ENCODE results near the gene GAS2L2.

Gene GAS2L2

DNA sequence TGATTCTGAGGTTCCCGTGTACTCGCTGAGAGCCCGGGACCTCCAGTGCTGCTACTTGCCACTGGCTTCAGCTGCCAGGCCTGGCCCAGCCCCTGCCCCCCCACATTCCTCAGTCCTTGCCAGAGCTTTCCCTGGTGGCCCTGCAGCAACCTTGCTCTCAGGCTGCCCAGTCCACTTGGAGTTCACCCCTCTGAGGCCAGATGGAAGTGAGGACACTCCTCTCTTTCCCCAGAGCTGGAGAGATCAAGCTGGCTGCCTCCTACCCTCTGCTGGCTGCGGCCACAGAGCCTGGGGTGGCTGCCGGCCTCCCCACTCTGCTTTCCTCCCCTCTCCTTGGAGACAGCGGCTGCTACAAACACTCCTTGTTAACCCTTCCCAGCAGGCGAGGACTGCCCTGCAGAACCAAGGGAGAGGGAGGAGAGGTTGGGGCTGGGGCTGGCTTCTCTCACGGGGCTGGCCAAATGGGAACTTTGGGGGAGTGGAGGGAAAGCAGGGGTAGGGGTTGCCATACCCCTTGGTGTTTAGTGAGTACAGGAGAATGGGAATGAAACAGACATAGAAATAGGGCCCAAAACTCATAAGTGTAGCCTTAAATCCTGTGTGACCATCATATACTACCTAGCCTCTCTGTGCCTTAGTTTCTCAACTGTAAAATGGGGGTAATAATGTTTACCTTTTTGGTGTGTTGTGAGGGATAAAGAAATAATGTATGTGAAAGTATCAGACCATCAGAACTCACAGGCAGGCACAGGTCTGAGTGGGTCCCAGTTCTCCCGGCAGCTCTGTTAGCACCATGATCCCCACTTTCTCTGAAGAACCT lies at the start of gene GAS2L2:
Gene GAS2L2 (minus strand): TSS at position 295 of the 820 bp plus-strand sequence. CDS start 389 bp downstream, outside the sequence.
- in situ Hi-C loops (cut with MboI; ENCODE audit: low sequenced_read_pairs), result no loop called here

DNA sequence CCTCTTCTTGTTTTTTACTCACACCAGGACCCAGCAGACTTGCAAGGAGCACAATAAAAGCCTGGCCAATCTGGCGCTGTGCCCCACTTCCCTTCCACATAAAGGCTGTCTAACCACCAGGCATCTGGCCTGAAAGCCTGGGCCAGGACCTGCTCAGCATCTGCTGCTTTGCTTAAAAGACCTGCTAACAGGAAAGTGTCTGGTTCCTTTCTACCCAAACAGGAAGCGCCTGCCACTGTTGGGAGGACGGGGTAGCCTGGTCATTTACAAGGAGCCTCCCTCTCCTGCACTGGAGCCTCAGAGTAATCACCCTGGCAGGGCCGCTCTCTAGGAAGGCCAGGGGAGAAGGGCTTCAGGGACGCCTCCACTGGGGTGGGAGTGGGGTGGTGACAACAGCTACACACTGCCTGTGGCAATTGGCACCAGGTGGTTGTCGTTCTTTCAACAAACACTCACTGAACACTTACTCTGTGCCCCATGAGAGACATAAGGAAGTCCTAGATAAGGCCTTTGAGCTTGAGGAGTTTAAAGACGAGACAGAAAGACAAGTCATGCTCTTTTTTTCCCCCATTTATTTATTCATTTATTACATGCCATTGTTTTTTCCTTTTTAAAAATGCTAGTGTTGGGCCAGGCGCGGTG lies 48.7 kb upstream of the GAS2L2 start:
- in situ Hi-C loops (cut with MboI; ENCODE audit: low sequenced_read_pairs), result no loop called here

DNA sequence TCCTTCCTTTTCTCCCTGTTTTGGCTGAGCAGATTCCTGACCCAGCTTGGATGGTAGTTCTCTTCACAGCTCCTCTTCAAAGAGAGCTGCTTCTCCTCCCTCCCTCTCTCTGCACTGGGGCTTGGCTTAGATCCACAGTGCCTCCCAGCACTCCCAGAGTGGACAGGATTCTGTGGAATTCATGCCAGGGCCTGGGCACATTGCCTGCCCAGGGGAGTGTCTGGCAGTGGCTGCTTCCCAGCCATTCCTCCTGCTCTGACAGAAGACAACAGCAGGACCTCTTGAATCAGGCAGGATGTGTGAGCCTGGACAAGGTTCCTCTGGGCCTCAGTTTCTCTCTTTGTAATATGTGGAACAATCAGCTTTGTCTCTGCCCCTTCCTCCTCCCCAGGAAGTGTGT lies 46.9 kb upstream of the GAS2L2 start:
- in situ Hi-C loops (cut with MboI; ENCODE audit: low sequenced_read_pairs), result no loop called here

DNA sequence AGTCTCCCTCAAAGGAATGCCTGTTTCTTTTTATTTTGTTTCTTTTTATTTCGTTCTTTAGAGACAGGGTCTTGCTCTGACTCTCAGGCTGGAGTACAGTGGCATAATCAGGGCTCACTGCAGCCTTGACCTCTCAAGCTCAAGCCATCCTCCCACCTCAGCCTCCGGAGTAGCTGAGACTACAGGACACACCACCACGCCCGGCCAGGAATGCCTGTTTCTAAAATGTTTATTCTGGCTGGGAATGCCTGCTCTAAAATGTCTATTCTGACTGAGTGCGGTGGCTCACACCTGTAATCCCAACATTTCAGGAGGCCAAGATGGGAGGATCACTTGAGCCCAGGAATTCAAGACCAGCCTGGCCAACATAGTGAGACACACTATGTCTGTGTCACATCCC lies 44.9 kb upstream of the GAS2L2 start:
- in situ Hi-C loops (cut with MboI; ENCODE audit: low sequenced_read_pairs), result no loop called here

DNA sequence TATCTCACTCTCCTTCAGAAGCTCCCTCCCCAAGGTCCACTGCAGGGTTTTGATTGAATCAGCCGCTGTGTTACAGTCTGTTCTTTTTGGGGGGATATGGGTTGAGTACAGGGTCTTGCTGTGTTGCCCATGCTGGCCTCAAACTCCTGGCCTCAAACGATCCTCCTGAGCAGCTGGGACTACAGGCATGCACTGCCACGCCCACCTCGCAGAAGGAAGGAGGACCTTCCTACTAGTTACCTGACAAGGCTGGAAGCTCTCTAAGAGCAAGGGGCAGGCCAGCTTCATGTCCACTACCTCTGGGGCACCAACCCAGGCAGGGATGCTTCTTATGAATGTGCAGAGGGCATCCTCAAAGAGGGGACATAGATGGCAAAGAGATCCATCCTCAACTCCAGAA lies 44.3 kb upstream of the GAS2L2 start:
- in situ Hi-C loops (cut with MboI; ENCODE audit: low sequenced_read_pairs), result no loop called here

DNA sequence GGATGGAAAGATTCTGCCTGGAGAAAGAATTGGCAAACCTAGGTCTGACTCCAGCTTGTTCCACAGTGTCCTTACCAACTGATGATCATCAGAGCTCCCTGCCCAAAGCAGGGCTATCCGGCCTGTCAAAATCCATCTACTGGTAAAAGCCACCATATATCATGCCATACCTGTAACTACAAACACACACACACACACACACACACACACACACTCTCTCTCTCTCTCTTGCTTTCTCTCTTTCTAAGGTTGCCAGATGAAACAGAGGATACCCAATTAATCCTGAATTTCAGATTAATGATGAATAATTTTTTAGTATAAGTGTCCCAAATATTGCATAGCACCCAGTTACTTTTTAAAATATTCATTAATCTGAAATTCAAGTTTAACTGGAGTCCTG lies 43.9 kb upstream of the GAS2L2 start:
- in situ Hi-C loops (cut with MboI; ENCODE audit: low sequenced_read_pairs), result no loop called here

DNA sequence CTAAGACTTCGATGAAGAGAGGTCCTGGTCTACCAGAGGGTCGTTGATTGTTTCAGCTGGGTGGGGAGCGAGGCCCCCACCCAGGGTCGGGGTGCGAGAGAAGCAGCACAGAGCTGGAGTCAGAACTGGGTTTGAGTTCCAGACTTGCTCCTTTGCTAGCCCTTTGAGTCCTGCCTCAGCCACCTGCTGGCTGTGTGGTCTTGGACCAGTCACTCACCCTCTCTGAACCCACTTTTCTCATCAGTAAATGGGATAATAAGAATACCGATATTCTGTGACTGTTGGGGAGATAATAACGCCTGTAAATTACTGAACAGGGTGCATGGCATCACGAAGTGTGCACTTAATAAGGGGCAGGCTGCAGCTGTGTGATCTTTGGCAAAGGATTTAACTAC lies 42.8 kb upstream of the GAS2L2 start:
- in situ Hi-C loops (cut with MboI; ENCODE audit: low sequenced_read_pairs), result no loop called here

DNA sequence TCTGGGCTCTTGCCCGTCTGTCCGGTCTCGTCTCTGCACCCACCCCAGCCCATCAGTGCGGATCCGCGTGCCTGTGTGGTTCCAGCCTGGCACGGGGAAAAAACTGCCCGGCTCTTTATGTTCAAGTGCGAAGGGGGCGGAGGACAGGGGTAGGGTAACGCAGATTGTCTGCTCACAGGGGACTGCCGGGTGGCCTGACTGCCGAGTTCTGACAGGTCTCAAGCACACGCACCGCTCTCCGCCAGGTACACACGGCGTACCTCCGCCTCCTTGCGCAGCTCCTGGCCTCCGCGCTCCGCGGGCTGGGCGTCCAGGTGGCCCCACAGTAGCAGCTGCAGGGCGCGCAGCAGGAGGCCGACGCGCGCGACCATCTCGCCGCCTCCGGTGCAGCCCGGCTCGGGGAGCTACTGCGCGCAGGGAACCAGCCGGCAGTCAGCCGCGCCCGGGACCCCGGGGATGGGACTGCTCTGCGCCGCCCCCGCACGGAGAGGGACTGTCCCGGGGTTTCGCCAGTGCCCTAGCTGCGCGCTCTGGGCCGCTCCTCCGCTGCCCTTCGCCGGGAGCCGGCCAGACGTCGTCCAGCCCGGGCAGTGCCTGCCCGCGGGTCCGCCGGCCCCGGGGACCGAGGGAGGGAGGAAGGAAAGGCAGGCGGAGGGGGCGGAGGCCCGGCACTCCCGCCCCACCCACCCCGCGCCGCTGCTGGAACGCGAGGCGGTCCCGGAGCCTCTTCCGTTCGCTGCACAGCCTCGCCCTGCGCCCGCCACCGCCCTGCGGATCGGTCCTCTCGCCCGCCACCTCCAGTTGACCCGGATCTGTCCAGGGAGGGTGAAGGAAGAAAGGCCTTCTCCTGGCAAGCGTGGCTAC lies 42.2 kb upstream of the GAS2L2 start, which contains the start of gene MMP28:
Gene MMP28 (minus strand): TSS at position 635 of the 864 bp plus-strand sequence. CDS start 264 bp downstream, at position 371.
- in situ Hi-C loops (cut with MboI; ENCODE audit: low sequenced_read_pairs), result no loop called here

DNA sequence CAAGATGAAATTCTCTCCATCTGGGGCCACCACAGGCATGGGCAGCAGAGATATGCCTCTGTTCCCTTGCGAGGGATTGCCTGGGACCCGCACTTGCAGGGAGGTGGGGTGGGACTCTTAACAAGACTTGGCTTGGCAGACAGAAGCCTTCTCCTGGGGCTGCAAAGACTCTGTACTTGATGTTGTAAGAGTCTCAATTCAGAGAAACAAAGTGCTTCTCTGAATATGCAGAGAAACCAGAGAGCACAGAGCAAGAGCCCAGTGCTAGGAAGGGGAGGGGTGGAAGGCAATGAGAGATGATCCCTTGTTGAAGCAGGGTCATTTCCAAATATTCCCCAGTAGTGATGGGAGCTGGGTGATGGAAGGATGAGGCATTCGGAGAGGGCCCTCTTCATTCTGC lies 40.2 kb upstream of the GAS2L2 start:
- in situ Hi-C loops (cut with MboI; ENCODE audit: low sequenced_read_pairs), result no loop called here

DNA sequence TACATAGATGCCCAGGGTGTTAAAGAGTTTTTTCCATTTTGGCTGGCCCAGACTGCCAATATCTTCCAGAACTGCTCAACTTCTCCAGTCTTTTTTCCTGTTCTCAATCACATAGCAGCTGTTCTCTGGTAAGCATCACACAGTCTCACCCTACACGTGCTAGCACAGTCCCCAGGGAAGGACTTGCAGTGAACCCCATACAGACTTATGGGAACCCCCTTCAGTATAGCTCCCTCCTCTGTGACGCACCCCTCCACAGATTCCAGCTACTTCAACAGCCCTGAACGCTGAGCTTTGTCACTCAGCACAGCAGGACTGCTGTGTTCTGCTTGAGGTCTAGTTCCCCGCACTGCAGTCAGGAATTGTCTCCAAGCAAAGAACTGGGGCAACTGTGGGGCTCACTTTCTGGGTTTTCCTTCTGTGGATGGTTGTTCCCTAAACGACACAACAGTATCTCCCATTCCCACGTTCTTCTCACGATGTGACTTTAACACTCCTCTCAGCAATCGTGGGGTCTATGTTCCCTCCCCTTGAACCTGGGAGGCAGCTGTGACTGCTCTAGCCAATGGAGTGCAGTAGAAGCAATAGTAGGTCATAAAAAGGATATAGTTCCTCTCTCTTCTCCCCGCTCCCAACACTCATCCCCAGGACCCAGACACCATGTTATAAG lies 38.8 kb upstream of the GAS2L2 start:
- in situ Hi-C loops (cut with MboI; ENCODE audit: low sequenced_read_pairs), result no loop called here

DNA sequence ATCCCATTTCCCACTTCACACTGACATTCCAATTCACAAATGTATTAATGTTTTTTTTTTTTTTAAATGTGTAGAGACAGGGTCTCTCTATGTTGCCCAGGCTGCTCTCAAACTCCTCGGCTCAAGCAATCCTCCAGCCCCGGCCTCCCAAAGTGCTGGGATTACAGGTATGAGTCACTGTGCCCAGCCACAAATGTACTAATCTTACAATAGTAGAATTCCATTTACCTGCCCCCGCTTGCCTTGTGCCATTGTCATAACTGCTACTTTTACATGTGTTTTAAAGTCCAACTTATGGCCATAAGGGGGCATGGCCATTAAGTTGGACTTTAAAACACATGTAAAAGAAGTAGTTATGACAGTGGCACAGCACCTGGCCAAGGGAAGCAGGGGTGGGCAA lies 37.8 kb upstream of the GAS2L2 start:
- in situ Hi-C loops (cut with MboI; ENCODE audit: low sequenced_read_pairs), result no loop called here

DNA sequence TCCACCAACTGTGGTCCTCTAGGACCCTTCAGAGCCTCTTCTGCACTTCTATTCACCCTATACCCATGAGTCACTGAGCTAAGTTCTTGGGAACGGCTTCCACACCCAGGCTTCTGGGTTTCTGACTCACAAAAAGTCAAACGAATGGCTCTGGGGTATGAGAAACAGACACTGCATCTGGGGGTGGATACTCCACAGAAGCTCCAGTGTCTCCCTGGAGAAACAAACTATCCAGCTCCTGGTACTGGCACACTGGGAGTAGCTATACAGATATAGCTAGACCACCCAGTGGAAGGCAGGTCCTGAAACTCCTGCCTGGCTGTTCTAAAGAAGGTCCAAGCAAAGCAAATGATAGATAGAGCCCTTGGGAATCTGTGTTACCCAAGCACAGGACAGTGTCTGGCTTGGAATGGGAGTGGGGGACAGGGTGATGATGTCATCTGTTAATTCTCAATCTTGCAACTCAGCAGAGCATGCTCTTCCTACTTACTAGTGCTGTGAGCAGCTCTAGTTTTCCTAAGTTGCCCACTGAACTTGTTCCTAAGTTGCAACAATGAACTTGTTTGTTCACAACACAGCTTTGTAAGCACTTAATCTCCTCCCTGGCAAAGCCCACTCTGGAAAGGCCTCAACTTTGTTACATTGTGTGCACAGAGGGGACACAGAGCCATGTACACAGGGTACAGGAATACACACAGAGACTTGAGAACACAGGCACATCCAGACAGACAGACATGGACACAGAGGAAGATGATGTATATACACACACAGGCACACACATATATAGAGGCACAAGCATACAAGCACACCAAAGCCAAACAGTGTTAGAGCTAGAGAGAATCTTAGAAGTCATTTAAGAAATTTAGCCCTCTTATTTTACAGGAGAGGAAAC lies 35.7 kb upstream of the GAS2L2 start:
- in situ Hi-C loops (cut with MboI; ENCODE audit: low sequenced_read_pairs), result no loop called here

DNA sequence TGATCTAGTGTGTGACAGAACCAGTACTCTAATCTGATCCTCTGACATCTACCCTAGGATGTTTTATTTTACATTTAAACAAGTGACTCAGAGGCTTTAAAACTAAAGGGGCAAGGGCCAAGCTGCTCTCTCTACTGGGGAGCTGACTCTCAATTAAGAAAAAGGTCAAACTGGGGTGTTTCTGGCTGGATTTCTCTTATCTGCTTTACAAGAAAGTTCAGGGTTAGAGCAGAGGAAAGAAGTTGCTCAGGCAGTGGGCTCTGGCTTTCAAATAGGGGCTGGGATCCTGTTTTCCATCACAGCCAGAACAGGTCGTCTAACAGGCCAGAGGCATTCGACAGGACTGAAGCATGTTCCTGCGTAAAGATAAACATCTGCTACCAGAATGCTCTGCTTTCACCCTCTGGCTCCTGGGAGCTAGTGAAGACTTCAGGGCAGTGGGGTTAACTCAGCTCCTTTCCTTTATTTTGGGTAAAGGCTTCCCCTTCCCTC lies 33.9 kb upstream of the GAS2L2 start:
- in situ Hi-C loops (cut with MboI; ENCODE audit: low sequenced_read_pairs), result no loop called here

DNA sequence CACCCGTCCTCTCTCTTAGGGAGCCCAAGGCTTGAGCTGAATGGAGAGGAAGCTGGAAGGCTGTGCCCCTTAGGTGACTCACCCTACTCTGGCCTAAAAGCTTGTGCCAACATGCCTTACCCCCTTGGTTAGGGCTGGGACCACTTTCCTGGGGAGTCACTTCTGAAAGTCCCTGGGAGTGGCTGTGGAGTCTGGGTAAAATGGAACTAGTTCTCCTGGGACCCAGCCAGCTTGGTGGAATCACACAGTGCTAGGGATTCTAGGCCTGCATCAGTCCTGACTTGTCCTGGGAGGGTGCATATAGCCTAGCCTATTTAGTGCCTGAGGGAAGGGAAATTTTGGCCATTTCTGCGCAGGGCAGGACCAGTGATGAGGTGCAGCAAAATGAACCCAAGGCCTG lies 31.9 kb upstream of the GAS2L2 start:
- in situ Hi-C loops (cut with MboI; ENCODE audit: low sequenced_read_pairs), result no loop called here

DNA sequence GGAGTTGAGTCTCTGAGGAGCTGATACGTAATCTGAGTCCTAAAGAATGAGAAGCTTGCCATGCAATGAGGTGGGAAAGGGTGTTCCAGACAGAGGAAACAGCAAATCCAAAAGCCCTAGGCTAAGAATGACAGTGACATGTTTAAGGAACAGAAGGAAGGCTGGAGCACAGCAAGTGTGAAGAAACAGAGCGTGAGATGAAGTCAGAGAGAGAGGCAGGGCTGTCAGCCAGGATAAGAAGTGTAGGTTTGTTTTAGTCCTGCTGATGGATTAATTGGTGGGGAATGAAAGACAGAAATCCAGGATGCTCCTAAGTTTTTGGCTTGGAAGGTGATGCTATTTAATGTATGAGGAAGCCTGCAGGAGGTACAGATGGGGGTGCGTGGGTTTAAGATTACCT lies 27.9 kb upstream of the GAS2L2 start:
- in situ Hi-C loops (cut with MboI; ENCODE audit: low sequenced_read_pairs), result no loop called here

DNA sequence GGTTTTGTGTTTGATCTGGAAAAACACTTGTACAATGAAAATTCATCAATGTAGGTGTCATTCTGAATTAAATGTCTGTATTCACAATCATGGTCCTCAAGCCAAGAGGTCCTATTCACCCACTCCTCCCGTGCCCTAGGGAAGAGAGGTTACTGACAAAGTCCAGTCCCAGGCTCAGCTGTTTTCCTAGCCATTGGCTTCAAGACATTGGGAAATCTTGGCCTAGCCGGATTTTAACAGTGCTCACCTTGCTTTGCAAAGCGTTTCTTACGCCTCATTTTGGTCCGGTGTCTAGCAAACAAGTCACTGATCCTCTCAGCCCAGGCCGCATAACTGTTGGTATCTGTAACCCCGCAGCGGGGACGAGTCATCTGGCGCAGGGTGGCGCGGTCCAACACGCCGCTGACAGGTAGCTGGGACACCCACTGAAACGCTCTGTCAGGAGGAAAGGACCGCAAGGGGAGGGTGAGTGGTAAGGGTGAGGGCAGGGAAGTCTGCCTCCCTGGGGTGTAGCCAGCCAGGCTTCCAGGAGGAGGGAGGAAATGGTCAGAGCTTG lies 25.7 kb upstream of the GAS2L2 start:
- in situ Hi-C loops (cut with MboI; ENCODE audit: low sequenced_read_pairs), result no loop called here

DNA sequence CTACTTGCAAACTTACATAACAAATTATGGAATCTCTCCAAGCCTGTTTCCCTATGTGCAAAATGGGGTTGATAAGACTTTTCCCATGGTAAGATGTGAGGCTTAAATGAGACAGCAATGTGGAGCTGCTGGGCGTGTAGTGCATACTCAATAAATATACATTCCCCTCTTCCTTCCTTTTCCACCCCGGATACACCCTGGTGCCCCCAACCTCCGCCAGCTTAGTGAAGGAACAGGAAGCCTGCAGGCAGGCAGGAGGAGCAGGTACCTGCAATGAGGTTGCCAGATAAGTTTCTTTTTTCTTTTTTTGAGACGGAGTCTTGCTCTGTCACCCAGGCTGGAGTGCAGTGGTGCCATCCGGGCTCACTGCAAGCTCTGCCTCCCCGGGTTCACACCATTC lies 22.5 kb upstream of the GAS2L2 start:
- in situ Hi-C loops (cut with MboI; ENCODE audit: low sequenced_read_pairs), result no loop called here

DNA sequence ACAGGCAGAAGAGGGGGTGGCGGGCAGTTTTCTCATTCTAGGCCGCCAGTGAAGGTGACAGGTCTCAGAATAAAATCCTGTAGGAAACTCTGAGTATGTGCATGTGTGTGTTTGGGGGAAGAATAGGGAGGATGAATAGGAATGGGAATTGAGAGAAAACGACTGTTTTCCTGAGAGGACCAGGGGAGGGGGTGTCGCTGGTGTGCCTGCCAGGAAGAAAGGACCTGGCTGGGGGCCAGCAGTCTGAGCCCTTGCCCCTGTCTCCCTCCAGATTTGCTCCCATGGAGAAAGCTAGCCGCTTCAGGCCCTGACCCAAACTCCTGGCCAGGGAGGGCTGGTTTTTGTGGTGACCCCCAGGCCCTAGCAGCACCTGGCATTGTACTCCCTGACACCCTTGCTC lies 22.0 kb upstream of the GAS2L2 start:
- in situ Hi-C loops (cut with MboI; ENCODE audit: low sequenced_read_pairs), result no loop called here

DNA sequence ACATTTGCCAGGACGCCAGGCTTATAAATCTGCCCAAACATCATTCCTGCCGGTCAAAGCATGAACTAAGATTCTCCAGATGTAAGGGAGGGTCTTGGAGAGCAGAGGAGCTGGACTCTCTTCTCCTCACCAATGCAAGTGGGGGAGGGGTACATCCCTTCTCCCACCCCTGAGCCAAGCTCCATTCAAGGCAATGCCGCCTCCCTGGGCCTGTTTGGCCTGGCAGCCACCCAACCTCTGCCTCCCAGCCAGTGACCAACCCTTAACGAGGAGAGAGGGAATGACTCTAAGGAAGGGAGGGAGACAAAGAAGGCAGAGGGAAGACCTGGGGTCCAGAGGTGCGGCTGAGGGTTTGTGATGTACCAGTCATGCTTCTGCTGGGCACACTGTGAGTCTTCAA lies 21.5 kb upstream of the GAS2L2 start:
- in situ Hi-C loops (cut with MboI; ENCODE audit: low sequenced_read_pairs), result no loop called here
